Gastrocnemius medialis (tissue), 4 donors: ENCODE results near the gene PUS7L.

Experiments used
- POLR2A ChIP-seq, 2 donors: fragments of 450-650 bp; IDR thresholded peaks; one replicate each; pipeline ENCODE4 v1.6.1; 2017; ENCODE audit warnings: antibody characterized with exemption in 2 of 2, mild to moderate bottlenecking in 2 of 2, moderate library complexity in 2 of 2
- TF ChIP-seq, protein P1 (sequence below), 5 experiments: fragments of 450-650 bp in 3 of 5; fragments of 200-600 bp in 2 of 5; sonication (generic) in 2 of 5; IDR thresholded peaks in 4 of 5; conservative IDR thresholded peaks in 1 of 5; 1 replicate in 4 of 5; 2 replicates in 1 of 5; pipeline ENCODE4 v1.5.1; 2016 to 2019; ENCODE audit warnings: antibody characterized with exemption in 5 of 5, mild to moderate bottlenecking in 3 of 5, moderate library complexity in 3 of 5

DNA sequence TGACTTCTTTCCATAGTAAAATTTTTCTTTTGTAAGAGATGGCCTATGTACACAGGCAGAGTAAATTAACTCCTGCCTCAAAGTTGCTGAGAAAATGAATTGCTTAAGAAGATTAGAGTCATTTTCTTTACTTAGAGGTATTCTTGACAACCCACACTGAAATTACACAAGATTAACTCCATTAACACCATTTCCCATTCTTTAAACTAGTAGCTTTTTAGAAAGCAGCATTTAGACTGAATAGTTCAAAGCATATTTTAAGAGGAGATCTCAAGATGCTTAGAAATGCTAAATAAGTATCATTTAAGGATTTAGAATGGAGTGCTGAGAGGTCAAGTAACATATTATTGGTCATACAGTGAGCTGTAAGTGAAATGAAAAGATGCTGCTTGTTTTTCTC lies 35.5 kb downstream of the PUS7L start:
- TF ChIP-seq, protein P1, sequence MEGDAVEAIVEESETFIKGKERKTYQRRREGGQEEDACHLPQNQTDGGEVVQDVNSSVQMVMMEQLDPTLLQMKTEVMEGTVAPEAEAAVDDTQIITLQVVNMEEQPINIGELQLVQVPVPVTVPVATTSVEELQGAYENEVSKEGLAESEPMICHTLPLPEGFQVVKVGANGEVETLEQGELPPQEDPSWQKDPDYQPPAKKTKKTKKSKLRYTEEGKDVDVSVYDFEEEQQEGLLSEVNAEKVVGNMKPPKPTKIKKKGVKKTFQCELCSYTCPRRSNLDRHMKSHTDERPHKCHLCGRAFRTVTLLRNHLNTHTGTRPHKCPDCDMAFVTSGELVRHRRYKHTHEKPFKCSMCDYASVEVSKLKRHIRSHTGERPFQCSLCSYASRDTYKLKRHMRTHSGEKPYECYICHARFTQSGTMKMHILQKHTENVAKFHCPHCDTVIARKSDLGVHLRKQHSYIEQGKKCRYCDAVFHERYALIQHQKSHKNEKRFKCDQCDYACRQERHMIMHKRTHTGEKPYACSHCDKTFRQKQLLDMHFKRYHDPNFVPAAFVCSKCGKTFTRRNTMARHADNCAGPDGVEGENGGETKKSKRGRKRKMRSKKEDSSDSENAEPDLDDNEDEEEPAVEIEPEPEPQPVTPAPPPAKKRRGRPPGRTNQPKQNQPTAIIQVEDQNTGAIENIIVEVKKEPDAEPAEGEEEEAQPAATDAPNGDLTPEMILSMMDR (IDR thresholded peaks at IDR 0.05 in 4 of 5, conservative IDR thresholded peaks at IDR 0.05 in 1 of 5), result no peak
- no peak for TF ChIP-seq POLR2A (IDR thresholded peaks at IDR 0.05)
